Fibroblast of skin of right biceps (primary cell): ENCODE results near the gene FGGY.
A peak's percentile ranks its signal among the peaks of the same experiment; 100 is the strongest.

Experiments used
- DNase-seq: peaks from one replicate; pipeline ENCODE4 v3.0.0-alpha.2; 2013

Gene FGGY

GRCh38 chr1:59391212-59392179 is 94.6 kb downstream of the FGGY start:
- DNase-seq, result no peak

DNA sequence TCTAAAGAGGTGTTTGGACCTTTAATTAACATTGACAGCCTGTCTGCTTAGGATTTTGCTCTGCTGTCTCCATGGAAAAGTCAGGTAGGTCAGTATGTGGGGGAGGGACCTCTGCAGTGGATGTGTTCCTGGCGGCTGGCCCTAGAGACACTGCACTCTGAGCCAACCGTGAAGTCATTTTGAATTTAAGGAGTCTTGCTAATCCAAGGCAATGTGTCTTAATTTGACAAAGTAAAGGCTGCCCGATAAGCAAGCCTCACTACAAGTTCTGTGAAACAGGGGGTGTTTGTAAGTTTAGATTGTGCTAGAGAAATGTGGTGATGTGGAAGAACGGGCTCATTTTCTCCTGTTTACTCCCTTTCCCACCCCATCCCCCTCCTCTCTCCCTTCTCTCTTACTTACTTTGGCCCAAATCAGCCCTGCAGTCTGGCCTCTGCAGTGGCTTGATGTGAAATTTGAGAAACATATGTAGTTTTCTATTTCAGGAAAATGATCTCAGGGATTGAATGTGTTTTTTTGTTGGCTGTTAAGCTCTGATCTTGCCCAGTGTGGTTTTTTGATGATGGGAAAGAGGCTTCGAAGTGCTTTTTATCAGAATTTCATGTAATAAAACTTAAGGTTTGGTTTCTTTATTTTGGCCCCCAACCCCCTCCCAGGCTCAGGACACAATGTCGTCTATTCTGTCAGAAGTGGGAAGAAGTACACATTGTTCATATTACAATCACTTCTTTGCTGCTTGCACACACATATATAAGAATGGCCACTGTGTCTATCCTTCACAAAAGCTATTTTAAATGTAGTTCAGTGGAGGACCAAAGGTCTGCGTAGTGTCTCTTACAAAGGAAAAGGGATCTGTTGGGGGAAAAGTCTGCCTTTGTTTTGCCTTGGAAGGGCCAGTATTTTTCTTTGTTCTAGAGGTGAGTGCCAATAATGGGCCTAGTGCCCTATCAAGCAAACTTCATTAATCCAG is 96.6 kb downstream of the FGGY start:
- DNase-seq, result peak; percentile 91

- DNase-seq, result no peak
Observed at GRCh38 chr1:59394706-59395425, 98.0 kb downstream of the FGGY start.

DNA sequence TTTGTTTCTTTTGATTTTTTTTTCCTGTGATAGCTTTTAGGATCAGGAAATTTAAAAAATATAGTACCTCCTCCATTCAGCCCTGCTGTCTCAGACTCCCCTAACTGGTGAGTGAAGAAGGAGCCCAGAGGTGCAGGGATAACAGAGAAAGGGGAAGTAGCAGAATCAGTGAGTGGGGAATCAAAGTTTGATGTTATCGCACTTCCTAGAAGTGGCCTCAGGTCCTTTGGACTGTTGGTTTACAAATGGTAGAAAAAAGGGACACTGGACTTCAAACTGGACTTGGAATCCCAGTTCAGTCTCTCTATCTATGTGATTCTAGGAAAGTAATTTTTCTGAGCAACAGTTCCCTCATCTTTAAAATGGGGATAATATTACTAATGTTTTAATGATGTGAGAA is 99.5 kb downstream of the FGGY start:
- no peak for DNase-seq

- no peak for DNase-seq
Observed at GRCh38 chr1:59397139-59397858, 100.4 kb downstream of the FGGY start.

DNA sequence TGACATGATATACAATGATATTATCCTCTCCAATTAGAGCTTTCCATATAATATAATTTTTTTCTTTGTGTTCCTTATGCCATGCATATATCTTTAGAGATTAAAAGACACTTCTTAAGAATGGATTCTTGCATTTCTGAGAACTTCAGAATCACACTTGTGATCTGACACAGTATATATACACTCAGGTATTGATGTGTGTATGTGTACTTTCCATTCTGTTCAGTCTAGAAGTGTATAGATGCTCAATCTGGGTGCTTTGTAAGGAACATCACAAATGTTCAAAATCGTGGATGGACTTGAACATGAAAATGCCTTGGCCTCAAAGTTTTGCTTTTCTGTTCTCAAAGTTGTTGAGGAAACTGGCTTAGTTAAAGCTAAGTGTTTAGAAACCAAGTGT is 102.7 kb downstream of the FGGY start:
- DNase-seq, result no peak

DNA sequence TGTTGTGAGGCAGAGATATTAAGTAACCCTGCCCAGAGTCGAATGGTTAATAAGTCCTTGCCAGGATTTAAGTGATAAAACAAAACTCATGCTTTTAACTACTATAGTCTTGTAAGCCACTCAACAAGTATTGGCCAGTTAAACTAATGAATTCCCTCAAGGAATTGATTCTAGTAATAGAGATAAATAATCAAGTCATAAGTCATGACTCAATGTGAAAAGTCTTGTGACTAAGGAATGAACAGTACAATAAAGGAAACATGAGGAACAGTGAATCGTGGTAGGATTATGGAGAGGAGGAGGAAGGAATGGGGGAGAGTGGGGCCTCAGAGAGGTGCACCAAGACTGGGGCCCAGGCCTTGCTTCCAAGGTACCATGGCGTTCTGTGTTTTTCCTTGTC is 104.7 kb downstream of the FGGY start:
- DNase-seq, result peak; percentile 26

DNA sequence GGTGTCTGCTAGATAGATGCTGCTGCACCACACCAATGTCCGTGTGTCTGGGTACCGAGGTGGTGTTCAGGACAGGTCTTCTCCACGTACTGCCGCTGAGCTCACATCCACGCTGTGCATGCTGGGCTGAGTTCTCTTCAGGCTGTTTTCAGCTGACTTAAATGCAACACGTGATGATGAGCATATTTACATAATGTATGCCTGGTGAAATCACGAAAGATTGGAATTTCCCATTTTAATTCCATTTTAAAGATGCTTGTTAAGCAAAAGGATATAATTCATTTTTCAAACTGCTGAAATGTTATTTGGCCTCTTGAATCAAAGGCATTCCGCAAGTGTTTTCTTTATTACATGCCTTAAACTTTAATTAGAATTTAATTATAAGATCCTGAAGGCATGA is 107.9 kb downstream of the FGGY start:
- peak; percentile 53 for DNase-seq

GRCh38 chr1:59406437-59407164 is 109.7 kb downstream of the FGGY start:
- DNase-seq, result no peak

GRCh38 chr1:59408608-59409240 is 111.8 kb downstream of the FGGY start:
- no peak for DNase-seq

DNA sequence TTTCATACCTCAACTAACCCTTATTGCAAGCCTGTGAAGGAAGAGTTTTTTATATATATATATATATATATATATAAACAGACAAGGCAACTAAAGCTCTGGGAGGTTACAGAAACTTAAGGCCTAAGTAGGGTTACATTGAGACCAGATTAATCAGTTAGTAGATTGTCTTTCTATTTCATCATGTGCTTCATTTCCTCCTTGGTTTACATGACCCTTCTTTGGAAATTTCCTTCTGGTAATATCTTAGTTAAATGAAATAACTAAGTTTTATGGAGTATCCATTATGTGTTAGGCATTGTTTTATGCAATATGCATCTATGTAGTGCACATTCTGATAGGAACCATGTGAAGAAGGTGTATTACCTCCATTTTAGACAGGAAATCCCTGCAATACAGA is 112.7 kb downstream of the FGGY start:
- no peak for DNase-seq

GRCh38 chr1:59409986-59410385 is 113.1 kb downstream of the FGGY start:
- DNase-seq, result no peak

- no peak for DNase-seq
Observed at GRCh38 chr1:59410457-59410856, 113.6 kb downstream of the FGGY start.

- DNase-seq, result no peak
Observed at GRCh38 chr1:59411147-59411546, 114.3 kb downstream of the FGGY start.

- no peak for DNase-seq
Observed at GRCh38 chr1:59412718-59413326, 115.9 kb downstream of the FGGY start.

- DNase-seq, result no peak
Observed at GRCh38 chr1:59413327-59413720, 116.4 kb downstream of the FGGY start.

DNA sequence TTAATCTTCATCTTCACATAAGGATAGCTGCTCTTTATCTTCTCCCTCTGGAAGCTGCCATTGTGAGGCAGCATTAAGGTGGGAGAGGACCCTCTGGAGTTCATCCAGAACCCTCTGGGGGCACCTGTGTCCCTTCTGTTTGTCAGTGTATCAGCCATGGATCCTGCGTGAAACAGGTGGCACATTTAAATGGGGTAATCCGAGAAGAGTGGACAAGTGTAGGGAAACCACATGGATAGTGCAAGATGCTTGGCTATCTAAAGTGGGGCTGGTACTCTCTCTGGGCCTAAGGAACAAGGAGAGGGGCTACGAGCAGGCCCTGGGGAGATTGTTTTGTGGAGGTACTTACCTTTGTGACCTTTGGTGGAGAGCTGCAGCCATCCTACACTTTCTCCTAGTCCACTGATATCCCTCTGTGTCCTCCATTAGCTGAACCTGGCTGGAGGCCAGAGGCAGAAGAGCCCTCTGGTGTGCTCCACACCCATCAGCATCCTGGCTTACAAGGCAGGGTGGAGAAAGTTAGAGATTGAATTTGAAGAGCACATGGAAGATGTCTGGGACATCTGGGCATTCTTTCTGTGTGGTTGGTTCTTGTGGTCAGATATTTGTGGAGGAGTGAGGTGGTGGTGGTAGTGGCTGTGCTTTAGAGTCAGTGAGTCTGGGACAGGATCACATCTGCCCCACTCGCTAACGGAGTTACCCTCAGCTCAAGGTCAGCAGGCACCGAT is 117.7 kb downstream of the FGGY start:
- peak; percentile 53 for DNase-seq

- no peak for DNase-seq
Observed at GRCh38 chr1:59415286-59415850, 118.5 kb downstream of the FGGY start.

DNA sequence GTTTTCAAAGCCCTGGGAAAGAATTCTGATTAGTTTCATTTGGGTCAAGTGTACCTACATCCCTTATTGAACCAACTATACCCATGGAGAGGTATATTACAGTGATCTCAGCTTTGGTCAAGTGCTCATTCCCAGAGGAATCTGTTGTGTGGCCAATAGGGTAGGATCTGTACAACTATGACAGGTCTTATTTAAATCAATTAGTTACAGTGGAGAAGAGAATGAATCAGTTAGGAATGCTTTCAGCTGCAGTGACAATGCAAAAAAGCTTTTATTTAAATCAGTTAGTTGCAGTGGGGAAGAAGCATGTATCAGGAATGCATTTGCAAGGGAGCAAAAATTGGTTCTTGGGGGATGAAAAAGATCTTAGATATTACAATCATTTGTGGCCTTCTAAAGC is 119.0 kb downstream of the FGGY start:
- DNase-seq, result peak; percentile 78
